Measurements from ENCODE around the gene CCDC32.

Gene CCDC32

GRCh38 chr15:40511472-40512133 lies 53.2 kb downstream of the CCDC32 start:
- DNase-seq, result peak; percentile 20 to 50

GRCh38 chr15:40511093-40511471 lies 53.8 kb downstream of the CCDC32 start:
- peak; percentile 56 to 65 for DNase-seq

- no peak for DNase-seq
Observed at GRCh38 chr15:40510201-40510600, 54.6 kb downstream of the CCDC32 start.

GRCh38 chr15:40508216-40508615 lies 56.6 kb downstream of the CCDC32 start:
- no peak for DNase-seq

- DNase-seq, result peak; percentile 53 to 74
Observed at GRCh38 chr15:40506964-40507571, 57.8 kb downstream of the CCDC32 start.

Data from inflammatory macrophage (primary cell).